Measurements from ENCODE around the gene AAMP. TPM values are rescaled to one million over a fixed set of nuclear protein-coding genes. Genes with fewer than 3 reads are reported as not detected.

AAMP gene
- total RNA-seq, 2 donors from 2014 or later = 89.2 to 97.2 TPM

DNA sequence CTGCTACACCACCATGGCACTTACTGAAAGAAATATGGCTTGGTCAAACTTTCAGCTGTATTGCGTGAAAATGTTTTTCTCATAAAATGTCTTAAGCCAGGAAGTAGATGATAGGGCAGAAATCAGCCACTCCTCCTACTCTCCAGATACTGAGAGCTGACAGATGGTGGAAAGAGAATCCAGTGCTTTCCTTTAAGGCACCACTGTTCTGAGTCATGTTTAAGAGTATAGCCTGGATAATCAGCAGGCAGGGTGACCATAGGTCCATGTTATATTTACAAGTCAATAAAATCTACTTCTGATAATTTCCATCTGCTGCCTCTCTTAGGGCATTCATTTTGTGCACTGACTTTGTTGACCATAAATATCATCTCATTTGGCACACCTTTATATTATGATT, 31.1 kb downstream of the AAMP start:
- 100% methylated on average over 1 of the region's 1 CpG for WGBS, 2 experiments (ENCODE audit: insufficient coverage in 1 of 2, insufficient read length in 1 of 2)
- Mint-ChIP-seq H3K9me3 (no peaks in the 10 kb centered on the region), H3K4me3 (no peak overlapping the region), H3K36me3 (ENCODE audit: low read depth) (peaks cover 88% of the 10 kb centered on the region), H3K27me3 (ENCODE audit: insufficient read depth) (no peaks in the 10 kb centered on the region), H3K27ac (no peak overlapping the region), H3K4me1 (no peaks in the 10 kb centered on the region)
- DNase-seq = peak; percentile 5
- H3K4me1 ChIP-seq (ENCODE audit: control insufficient read depth, insufficient read depth, low read length) = no peaks in the 10 kb centered on the region
- H3K36me3 ChIP-seq (ENCODE audit: control insufficient read depth, insufficient read depth, low read length) = peaks cover 96% of the 10 kb centered on the region
- H3K9me3 ChIP-seq (ENCODE audit: control insufficient read depth, low read length) = no peaks in the 10 kb centered on the region
- H3K27ac ChIP-seq (ENCODE audit: low read depth, low read length) = no peak overlapping the region
- no peak overlapping the region for H3K4me3 ChIP-seq (ENCODE audit: low read length)
- TF ChIP-seq, protein P1, sequence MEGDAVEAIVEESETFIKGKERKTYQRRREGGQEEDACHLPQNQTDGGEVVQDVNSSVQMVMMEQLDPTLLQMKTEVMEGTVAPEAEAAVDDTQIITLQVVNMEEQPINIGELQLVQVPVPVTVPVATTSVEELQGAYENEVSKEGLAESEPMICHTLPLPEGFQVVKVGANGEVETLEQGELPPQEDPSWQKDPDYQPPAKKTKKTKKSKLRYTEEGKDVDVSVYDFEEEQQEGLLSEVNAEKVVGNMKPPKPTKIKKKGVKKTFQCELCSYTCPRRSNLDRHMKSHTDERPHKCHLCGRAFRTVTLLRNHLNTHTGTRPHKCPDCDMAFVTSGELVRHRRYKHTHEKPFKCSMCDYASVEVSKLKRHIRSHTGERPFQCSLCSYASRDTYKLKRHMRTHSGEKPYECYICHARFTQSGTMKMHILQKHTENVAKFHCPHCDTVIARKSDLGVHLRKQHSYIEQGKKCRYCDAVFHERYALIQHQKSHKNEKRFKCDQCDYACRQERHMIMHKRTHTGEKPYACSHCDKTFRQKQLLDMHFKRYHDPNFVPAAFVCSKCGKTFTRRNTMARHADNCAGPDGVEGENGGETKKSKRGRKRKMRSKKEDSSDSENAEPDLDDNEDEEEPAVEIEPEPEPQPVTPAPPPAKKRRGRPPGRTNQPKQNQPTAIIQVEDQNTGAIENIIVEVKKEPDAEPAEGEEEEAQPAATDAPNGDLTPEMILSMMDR (conservative IDR thresholded peaks at IDR 0.05) = no peak
- H3K9ac ChIP-seq (ENCODE audit: extremely low read depth, low read length, poor library complexity, severe bottlenecking) = no peak overlapping the region
- no peaks in the 10 kb centered on the region for H3K27me3 ChIP-seq (ENCODE audit: control insufficient read depth, insufficient read depth, low read length, poor library complexity, severe bottlenecking)

DNA sequence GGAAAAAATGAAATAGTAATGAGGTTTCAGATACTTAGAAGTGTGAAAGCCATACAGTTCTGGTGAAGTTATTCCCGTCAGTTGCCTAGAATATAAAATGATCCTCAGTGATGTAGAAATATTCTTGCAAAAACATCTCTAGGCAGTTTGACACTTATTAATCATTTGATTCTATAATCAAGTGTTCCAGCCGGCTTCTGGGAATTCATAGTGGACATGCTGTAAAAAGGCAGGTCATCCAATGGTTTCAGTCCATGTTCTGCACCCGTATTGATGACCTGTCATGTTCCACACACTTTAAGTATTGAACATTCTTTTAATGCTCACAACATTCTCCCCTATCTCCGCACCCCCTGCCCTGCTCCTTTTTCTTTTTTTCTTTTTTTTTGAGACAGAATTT, 33.1 kb downstream of the AAMP start:
- no peaks in the 10 kb centered on the region for H3K9me3 ChIP-seq (ENCODE audit: control insufficient read depth, low read length)
- no peak overlapping the region for H3K27ac ChIP-seq (ENCODE audit: low read depth, low read length)
- Mint-ChIP-seq H3K27ac (no peak overlapping the region), H3K9me3 (no peaks in the 10 kb centered on the region), H3K4me1 (no peaks in the 10 kb centered on the region), H3K4me3 (no peak overlapping the region), H3K36me3 (ENCODE audit: low read depth) (peaks cover 88% of the 10 kb centered on the region), H3K27me3 (ENCODE audit: insufficient read depth) (no peaks in the 10 kb centered on the region)
- no peaks in the 10 kb centered on the region for H3K27me3 ChIP-seq (ENCODE audit: control insufficient read depth, insufficient read depth, low read length, poor library complexity, severe bottlenecking)
- TF ChIP-seq, protein P1 (conservative IDR thresholded peaks at IDR 0.05) = no peak
- no peak overlapping the region for H3K4me3 ChIP-seq (ENCODE audit: low read length)
- 96% methylated on average over 4 of the region's 4 CpGs for WGBS, 2 experiments (ENCODE audit: insufficient coverage in 1 of 2, insufficient read length in 1 of 2)
- H3K9ac ChIP-seq (ENCODE audit: extremely low read depth, low read length, poor library complexity, severe bottlenecking) = no peak overlapping the region
- H3K36me3 ChIP-seq (ENCODE audit: control insufficient read depth, insufficient read depth, low read length) = peaks cover 94% of the 10 kb centered on the region
- peak; percentile 8 for DNase-seq
- no peaks in the 10 kb centered on the region for H3K4me1 ChIP-seq (ENCODE audit: control insufficient read depth, insufficient read depth, low read length)

DNA sequence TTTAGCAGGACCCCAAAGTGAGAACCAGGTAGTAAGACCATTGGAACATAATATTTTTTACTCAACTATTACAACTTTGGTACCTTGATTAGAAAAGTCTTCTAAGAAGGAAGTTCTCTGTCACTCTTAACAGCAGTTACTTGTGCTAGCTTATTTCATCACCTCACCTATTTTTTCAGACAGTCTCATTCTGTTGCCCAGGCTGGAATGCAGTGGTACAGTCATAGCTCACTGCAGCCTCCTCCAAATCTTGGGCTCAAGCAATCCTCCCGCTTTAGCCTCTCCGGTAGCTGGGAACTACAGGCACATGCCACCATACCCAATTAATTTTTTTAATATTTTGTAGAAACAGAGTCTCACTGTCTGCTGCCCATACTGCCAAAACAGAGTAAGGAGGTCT, 34.9 kb downstream of the AAMP start:
- Mint-ChIP-seq H3K27ac (no peak overlapping the region), H3K27me3 (ENCODE audit: insufficient read depth) (no peaks in the 10 kb centered on the region), H3K4me1 (no peaks in the 10 kb centered on the region), H3K36me3 (ENCODE audit: low read depth) (peaks cover 88% of the 10 kb centered on the region), H3K9me3 (no peaks in the 10 kb centered on the region), H3K4me3 (no peak overlapping the region)
- Histone ChIP-seq H3K9ac (ENCODE audit: extremely low read depth, low read length, poor library complexity, severe bottlenecking) (no peak overlapping the region), H3K9me3 (ENCODE audit: control insufficient read depth, low read length) (peaks cover 9% of the 10 kb centered on the region), H3K27me3 (ENCODE audit: control insufficient read depth, insufficient read depth, low read length, poor library complexity, severe bottlenecking) (no peaks in the 10 kb centered on the region), H3K27ac (ENCODE audit: low read depth, low read length) (no peak overlapping the region), H3K36me3 (ENCODE audit: control insufficient read depth, insufficient read depth, low read length) (peaks cover 96% of the 10 kb centered on the region), H3K4me3 (ENCODE audit: low read length) (no peak overlapping the region), H3K4me1 (ENCODE audit: control insufficient read depth, insufficient read depth, low read length) (no peaks in the 10 kb centered on the region)
- TF ChIP-seq, protein P1 (conservative IDR thresholded peaks at IDR 0.05) = no peak
- DNase-seq = no peak
- 100% methylated on average over 1 to 2 of the region's 2 CpGs for WGBS, 2 experiments (ENCODE audit: insufficient coverage in 1 of 2, insufficient read length in 1 of 2)

Measured in endodermal cell (in vitro differentiated cells).